Stimulated activated CD8-positive, alpha-beta memory T cell treated with anti-CD3 and anti-CD28 coated beads, Interleukin-7, amount 100 ng/mL, for 48 hours (primary cell): ENCODE results near the gene SLC6A9.

Source experiments
- DNase-seq, 2 donors: peaks; one replicate each; pipeline ENCODE4 v3.0.0-alpha.2; 2020; ENCODE audit warnings: low read depth in 1 of 2; ENCODE audit errors: extremely low read depth in 1 of 2

Gene SLC6A9

DNA sequence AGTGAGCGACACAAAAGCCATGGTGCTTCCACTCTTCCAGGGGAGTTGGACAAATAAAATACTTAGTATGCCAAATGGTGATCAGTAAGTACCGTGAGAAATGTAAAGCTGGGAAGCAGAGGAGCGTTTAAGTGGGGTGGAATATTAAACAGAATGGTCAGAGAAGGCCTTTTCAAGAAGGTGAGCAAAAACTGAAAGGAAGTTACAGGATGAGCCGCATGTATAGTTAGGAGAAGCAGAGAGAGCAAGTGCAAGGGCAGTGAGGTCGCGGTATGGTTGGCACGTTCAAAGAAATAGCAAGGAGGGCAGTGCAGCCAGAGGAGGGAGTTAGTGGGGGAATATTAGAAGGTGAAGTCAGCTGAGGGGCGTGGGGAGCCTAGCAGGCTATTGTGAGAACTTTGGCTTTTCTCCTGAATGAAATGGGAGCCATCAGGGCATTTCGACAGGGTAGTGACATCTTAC lies 57.2 kb downstream of the SLC6A9 start:
- DNase-seq, result no peak

DNA sequence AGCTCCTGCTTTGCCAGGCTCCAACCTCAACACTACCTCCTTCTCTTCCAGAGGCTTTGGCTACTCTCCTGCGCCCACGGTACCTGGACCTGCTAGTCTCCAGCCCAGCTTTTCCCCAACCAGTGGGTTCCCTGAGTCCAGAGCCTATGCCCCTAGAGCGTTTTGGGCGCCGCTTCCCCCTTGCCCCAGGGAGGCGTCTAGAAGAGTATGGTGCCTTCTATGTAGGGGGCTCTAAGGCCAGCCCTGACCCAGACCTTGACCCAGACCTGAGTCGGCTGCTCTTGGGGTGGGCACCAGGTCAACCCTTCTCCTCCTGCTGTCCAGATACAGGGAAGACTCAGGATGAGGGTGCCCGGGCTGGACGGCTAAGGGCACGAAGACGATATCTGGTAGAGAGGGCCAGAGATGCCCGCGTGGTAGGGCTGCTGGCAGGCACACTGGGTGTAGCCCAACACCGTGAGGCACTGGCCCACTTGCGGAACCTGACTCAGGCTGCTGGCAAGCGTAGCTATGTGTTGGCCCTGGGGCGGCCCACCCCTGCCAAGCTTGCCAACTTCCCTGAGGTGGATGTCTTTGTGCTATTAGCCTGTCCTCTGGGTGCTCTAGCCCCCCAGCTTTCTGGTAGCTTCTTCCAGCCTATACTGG lies 59.8 kb downstream of the SLC6A9 start:
- no peak for DNase-seq

DNA sequence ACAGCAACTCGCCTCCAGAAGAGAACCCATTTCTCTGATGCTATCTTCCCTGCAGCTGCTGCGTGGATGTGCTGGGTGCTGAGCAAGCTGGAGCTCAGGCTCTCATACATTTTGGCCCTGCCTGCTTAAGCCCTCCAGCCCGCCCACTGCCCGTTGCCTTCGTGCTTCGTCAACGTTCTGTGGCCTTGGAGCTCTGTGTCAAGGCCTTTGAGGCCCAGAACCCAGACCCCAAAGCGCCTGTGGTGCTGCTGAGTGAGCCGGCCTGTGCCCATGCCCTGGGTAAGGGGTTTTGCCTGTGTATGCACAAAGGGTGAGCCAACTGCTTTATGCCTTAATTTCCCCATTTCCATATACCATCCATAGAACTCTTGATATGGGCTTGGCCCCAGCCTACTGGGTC lies 60.4 kb downstream of the SLC6A9 start:
- no peak for DNase-seq

DNA sequence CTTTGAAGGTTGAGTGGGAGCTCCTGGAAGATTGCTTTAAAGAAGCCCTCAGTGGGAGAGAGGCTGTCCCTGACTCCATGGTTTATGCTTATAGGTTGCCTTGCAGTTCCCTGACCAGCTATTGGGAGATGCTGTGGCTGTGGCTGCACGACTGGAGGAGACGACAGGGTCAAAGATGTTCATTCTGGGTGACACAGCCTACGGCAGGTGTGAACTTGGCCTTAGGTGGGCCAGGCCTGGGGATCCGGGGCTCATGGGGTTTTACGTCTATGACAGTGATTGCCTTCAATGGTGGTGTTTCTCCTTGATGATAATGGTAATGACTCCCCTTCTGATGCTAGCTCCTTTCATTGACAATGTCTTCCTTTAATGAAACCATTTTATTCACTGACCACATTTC lies 60.8 kb downstream of the SLC6A9 start:
- DNase-seq, result no peak

DNA sequence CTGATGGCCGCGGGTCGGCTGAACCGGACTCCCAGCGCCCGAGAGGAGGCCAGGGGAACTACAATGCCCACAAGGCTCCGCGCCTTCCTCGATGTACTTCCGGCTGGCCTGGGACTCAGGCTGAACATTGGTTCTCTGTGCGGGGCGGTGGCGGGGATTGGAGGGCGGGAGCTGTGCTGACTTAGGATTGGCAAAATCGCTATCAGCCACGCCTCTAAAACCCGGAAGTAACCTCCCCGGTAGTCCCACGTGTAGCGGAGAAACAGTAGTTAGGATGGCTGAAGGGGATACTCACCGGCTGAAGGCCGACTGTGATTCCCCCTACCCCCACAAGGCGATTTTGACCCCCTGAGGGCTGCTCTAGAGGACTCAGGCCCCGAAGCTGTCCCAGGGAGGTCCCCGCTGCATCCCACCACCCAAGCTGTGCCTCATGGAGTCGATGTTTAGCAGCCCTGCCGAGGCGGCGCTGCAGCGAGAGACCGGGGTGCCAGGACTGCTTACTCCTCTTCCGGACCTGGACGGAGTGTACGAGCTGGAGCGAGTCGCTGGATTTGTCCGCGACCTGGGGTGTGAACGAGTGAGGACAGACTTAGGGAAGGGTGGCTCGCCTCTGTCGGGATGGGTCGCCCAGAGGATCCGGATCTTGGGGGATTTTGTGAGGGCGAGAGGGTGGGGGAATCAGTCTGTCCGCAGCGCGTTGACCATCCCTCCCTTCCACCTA lies 61.4 kb downstream of the SLC6A9 start, which contains the start of gene DPH2:
Gene DPH2, plus strand, starts transcription at position 265 of the 721 bp plus-strand sequence. Its CDS starts 166 bp downstream, at position 431.
- DNase-seq, result peak; percentile 86 to 97

DNA sequence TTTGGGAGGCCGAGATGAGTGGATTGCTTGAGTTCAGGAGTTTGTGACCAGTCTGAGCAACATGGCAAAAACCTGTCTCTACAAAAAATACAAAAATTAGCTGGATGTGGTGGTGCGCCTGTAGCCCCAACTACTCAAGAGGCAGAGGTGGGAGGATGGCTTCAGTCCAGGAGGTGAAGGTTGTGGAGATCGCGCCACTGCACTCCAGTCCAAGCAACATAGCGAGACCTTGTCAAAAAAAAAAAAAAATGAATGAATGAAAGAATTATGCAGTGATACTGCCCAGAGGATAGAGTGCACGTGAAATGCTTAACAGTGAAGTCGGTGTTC lies 61.9 kb downstream of the SLC6A9 start:
- no peak for DNase-seq

DNA sequence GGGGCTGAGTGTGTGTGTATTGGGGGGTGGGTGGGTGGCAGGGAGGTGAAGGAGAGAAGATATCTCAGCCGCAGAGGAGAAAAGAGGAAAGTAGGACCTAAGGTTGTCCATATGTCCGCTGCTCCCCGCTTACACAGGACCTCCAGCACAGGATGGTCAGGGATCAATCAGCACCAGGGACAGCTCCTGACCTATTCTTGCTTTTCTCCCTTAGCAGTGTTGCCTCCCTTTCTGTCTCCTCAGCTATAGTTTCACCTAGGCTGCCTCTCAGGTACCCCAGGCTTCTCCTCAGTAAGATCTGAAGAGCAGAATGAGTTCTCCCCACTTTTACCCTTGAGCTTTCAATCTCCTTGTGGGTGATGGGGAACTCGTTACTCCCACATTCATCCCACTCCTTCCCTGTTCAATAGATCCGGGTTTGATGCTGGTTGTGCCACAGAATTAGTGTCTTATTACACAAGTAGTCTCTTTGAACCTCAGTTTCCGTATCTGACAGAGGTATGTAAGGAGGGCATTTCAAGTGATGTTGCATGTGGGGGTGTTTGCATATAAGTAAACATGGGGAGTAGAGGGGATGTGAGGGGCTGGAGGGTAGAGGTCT lies 62.8 kb downstream of the SLC6A9 start:
- DNase-seq, result no peak

DNA sequence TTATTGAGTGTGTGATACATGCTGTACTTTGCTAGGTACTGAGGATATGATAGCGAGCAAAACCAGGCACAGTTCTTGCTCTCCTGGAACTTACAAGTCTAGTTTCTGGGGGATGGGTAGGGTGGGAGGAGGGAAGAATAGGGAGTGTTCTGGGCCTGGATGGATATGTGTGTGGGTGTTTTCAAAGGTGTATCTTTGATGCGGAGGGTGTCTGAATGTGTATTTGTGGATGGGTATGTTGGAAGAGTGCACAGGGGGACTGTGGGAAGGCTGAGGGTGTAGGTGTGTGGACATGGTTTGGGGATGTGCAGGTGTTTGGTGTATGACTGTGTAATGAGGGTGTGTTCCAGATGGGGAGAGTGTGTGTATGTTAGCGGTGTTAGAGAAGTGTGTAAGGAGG lies 65.9 kb downstream of the SLC6A9 start:
- no peak for DNase-seq

DNA sequence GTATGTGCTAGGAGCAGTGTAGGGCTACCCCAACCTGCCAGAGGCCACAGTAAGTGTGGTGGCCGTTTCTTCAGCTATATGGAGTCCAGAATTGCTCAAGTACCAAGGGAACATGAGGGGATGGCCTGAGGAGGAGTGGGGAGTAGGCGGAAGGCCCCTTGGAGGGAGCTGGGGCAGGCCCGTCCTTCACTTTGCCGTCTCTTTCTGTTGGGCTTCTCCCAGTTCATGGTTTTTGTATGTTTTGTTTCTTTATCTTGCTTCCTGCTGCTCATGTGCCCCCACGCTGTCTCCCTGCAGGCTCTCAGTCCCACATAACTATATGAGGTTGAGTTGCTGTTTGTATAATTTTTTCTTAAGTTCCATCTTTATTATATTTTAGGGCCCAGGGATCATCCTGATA lies 67.4 kb downstream of the SLC6A9 start:
- DNase-seq, result no peak

DNA sequence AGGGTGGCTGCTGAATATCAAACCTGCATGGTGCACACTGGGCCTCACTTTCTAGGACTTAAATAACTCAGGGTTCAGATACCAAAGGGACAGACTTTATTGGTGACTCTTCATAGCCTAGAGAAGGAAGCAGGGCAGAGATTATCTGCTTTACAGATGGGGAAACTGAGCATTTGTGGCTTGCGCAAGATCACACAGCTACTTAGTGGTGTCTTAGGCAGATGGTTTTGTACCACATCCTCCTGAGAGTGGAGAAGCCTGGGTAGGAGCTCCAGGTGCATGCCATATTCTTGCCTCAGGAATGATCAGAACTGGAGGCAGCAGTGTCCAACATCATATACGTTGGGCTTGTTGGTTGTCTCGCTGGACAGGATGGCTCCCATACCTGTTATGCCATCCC lies 68.3 kb downstream of the SLC6A9 start:
- DNase-seq, result no peak

DNA sequence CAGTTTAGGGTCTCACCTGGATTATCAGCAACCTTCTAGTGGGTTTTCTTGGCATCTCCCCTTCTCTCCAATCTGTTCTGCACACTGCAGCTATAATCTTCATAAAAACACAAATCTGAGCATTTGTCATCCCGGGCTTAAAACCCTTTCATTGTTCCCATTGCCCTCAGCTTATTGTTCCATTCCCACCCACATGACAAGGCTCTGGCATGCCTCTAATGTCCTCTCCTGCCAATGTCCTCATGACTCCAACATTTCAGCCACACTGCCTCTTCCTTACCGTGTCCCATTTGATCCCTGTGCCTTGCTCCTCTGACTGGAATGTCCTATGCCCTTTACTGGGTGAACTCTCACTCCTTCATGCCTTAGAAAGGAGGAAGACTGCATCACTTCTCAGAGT lies 68.9 kb downstream of the SLC6A9 start:
- DNase-seq, result no peak

DNA sequence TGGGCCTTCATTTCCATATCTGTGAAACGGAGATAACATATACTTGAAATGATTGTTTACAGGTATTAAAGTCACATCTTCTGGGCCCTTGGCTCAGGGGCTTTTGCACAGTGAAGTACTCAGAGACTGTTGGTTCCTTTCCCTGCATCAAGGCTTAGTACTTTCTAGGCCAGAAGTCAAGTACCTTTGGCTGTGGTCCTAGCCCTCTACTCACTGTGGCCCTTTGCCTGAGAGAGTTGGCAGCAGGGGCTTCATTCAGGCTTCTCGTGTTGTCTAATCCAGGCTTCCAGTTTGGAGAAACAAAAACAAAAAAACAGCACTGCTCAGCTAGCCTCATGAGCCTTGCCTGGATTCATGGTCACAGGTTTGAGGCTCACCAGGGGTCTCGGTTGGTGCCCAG lies 69.6 kb downstream of the SLC6A9 start:
- DNase-seq, result no peak

DNA sequence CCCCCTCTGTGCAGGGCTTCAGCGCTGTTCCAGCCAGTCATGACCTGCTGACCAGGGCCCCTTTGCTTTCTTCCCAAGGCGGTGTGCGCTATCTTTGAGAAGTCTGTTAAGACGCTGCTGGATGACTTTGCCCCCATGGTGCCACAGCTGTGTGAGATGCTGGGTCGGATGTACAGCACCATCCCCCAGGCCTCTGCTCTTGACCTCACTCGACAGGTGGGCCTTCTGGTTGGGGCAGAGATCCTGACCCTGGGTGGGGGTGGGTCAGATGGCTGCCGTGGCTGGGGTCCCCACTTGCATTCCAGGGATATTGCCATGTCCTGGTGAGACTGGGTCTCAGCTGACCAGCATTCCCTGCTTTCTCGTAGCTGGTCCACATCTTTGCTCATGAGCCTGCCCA lies 70.5 kb downstream of the SLC6A9 start:
- no peak for DNase-seq

DNA sequence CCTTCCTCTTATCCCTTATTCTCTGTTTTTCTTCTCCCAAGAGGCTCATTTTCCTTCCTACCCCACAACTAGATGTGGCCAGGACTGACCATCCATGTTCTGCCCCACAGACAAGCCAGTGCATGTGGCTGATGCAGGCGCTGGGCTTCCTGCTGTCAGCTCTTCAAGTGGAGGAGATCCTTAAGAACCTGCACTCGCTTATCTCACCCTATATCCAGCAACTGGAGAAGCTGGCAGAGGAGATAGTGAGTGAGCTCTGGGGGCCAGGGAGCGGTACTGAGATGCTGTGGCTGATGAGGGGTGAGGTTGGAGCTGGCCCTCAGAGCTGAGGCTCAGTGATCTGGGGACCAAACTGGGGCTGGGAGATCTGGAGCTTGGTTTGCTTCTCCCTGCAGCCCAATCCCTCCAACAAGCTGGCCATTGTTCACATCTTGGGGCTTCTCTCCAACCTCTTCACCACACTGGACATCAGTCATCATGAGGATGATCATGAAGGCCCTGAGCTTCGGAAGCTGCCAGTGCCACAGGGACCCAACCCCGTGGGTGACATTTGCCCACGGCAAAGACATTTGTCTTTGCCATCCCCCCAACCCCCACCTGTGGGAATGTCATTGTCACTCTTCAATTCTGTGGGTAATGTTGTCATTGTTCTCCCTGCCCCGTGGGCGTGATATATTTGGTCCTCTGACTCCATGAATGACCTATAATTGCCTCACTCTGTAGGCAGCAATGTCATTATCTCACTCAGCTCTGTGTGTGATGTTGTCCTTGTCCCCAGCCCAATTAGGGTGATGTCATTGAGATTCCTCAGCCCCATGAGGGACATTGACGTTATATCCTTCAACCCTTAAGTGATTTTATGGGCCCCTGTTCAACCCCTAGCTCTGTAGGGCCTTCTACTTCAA lies 72.7 kb downstream of the SLC6A9 start:
- no peak for DNase-seq

DNA sequence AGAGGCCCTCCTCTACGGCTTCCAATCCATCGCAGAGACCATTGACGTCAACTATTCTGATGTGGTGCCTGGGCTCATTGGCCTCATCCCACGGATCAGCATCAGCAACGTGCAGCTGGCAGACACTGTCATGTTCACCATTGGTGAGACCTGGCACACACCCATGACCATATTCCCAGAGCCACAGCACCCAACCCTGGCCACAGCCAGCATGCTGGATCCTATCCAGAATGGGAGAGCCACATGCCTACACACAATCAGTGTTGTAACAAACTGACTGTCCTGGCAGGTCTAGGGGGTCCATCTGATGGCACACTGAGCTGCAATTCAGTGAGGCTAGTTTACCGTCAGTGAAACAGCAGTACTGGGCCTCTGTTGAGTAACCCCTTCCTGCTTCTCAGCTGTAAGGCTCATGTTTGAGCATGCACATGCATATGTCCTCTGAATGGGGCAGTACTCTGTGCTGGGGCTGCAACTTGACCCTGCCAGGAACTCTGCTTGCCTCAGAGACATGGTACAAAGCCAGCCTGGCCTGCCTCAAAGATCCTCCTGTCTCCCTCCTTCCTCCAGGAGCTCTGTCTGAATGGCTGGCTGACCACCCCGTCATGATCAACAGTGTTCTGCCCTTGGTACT lies 73.7 kb downstream of the SLC6A9 start:
- no peak for DNase-seq

DNA sequence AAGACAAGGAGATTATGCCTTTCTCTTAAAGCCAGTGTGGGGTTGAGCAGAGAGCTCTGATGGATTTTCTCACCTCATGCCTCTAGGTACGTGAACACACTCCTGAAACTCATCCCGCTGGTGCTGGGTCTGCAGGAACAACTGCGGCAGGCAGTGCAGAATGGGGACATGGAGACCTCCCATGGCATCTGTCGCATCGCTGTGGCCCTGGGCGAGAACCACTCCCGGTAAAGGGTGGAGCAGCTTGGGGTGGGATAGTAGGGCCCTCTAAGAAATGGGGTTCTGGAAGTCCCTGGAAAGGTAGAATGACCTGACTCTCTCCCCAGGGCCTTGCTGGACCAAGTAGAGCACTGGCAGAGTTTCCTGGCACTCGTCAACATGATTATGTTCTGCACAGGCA lies 75.0 kb downstream of the SLC6A9 start:
- no peak for DNase-seq

DNA sequence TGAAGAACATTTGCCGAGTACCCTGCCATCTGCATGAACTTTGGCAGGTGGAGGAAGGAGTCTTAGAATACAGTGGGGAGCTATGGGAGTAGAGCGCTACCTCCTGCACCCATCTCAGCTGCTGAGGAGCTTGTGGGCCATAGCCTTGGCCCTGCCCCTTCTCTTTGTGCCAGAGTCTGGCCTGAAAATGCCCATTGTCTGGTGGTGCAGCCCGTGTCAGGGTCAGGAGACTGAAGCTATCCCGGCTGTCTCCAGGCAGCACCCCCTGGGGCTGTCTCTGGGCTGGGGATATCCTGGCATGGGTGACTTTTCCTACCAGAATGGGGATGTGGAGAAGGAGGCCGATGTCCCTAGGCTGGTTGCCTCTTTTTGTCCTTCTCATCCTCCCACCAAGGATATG lies 77.2 kb downstream of the SLC6A9 start:
- DNase-seq, result no peak

DNA sequence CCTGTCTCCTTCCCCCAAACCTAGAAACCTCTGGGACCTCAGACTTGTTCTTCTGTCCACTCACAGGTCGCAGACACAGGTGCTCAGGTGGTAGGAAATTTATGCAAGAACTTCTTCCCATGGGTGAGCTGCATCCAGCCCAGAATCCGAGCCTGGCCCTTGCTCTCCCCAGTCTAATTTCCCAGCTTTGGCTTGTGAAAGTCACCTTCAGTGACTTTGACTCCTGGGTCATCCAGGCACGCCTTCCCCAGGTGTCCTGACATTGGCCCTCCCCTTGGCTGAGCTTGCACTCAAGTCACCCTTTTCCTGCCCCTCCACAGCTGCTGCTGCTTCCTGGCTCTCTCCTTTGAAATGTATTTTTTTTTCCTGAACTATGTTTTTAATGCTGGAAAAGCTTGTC lies 77.9 kb downstream of the SLC6A9 start:
- DNase-seq, result no peak

DNA sequence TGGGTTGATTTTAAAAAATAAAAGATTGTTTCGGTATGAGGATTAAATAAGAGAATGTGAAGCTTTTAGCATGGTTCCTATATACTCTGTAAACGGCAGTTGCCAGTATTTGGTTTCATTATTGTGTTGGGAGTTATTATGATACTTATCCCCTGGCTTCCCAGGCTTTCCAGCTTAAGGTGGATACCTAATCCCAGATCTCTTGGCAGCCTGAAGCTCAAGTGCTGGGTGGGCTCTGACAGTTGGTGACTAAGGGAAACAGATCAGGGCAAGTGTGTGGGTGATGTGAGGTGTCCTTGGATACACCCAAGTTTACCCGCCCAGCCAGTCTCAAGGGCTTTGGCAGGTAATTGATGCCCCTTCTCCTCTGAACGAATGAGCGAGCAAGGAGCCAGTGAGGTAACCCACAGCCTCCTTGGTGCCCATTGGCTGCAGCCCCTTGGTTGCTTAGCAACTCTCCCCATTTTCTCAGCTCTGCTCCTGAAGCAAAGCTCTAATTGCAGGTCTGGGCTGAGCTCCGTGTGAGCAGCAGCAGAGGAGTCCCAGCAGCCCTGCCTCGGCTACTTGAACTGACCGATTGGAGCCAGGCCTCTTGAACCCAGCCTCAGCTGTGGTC lies 78.4 kb downstream of the SLC6A9 start:
- no peak for DNase-seq
